ENCODE results near the gene AK4.

Gene AK4

DNA sequence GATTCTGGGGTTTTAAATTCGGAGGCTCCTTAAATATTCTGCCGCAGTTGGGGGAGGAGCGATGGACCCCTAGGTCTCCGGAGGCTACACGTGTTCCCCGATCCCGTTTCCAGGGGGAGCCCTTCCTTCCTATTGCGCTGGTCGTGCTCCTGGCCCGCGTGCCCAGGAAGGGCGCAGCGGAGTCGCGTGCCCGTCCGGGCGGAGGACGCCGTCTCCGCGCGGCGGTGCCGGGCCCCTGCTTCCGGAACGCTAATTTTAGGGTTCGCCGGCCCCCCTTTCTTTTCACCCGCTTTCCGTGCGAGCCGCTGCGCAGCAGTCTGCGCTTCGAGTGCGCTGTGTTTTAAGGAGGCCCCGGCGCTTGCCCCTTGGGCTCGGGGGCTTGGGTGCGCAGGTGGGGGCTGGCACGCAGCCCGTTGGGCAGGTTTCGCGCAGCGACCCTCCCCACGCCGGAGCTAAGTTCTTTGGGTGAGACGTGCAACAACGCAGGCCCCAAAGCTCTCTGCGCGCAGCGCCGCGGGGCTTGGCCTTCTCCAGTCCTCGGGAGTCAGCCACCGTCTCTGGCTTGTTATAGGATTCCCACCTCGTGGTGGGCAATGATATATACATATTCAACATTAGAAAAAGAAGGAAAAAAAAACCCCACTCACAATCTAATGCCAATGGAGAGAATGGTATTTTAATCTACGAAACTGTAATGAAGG, 117.8 kb downstream of the AK4 start (continued):
- TF ChIP-seq, protein P1, sequence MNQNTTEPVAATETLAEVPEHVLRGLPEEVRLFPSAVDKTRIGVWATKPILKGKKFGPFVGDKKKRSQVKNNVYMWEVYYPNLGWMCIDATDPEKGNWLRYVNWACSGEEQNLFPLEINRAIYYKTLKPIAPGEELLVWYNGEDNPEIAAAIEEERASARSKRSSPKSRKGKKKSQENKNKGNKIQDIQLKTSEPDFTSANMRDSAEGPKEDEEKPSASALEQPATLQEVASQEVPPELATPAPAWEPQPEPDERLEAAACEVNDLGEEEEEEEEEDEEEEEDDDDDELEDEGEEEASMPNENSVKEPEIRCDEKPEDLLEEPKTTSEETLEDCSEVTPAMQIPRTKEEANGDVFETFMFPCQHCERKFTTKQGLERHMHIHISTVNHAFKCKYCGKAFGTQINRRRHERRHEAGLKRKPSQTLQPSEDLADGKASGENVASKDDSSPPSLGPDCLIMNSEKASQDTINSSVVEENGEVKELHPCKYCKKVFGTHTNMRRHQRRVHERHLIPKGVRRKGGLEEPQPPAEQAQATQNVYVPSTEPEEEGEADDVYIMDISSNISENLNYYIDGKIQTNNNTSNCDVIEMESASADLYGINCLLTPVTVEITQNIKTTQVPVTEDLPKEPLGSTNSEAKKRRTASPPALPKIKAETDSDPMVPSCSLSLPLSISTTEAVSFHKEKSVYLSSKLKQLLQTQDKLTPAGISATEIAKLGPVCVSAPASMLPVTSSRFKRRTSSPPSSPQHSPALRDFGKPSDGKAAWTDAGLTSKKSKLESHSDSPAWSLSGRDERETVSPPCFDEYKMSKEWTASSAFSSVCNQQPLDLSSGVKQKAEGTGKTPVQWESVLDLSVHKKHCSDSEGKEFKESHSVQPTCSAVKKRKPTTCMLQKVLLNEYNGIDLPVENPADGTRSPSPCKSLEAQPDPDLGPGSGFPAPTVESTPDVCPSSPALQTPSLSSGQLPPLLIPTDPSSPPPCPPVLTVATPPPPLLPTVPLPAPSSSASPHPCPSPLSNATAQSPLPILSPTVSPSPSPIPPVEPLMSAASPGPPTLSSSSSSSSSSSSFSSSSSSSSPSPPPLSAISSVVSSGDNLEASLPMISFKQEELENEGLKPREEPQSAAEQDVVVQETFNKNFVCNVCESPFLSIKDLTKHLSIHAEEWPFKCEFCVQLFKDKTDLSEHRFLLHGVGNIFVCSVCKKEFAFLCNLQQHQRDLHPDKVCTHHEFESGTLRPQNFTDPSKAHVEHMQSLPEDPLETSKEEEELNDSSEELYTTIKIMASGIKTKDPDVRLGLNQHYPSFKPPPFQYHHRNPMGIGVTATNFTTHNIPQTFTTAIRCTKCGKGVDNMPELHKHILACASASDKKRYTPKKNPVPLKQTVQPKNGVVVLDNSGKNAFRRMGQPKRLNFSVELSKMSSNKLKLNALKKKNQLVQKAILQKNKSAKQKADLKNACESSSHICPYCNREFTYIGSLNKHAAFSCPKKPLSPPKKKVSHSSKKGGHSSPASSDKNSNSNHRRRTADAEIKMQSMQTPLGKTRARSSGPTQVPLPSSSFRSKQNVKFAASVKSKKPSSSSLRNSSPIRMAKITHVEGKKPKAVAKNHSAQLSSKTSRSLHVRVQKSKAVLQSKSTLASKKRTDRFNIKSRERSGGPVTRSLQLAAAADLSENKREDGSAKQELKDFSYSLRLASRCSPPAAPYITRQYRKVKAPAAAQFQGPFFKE (tag by site-specific recombination; IDR thresholded peaks at IDR 0.05; ENCODE audit: borderline replicate concordance), result 0 out of 2 replicates have a peak, but pooled peaks have one; percentile 30
- TF ChIP-seq, protein P2, sequence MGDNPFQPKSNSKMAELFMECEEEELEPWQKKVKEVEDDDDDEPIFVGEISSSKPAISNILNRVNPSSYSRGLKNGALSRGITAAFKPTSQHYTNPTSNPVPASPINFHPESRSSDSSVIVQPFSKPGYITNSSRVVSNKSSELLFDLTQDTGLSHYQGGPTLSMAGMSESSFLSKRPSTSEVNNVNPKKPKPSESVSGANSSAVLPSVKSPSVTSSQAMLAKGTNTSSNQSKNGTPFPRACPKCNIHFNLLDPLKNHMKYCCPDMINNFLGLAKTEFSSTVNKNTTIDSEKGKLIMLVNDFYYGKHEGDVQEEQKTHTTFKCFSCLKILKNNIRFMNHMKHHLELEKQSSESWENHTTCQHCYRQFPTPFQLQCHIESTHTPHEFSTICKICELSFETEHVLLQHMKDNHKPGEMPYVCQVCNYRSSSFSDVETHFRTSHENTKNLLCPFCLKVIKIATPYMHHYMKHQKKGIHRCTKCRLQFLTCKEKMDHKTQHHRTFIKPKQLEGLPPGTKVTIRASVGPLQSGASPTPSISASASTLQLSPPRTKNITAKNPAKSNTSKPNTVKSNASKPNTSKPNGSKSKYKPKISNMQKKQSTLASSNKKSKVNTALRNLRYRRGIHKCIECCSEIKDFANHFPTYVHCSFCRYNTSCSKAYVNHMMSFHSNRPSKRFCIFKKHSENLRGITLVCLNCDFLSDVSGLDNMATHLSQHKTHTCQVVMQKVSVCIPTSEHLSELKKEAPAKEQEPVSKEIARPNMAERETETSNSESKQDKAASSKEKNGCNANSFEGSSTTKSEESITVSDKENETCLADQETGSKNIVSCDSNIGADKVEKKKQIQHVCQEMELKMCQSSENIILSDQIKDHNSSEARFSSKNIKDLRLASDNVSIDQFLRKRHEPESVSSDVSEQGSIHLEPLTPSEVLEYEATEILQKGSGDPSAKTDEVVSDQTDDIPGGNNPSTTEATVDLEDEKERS (tag by site-specific recombination; IDR thresholded peaks at IDR 0.05), result no peak
- TF ChIP-seq ZNF776 (tag by site-specific recombination; IDR thresholded peaks at IDR 0.05; ENCODE audit: borderline replicate concordance), result no peak
- TF ChIP-seq, protein P3, sequence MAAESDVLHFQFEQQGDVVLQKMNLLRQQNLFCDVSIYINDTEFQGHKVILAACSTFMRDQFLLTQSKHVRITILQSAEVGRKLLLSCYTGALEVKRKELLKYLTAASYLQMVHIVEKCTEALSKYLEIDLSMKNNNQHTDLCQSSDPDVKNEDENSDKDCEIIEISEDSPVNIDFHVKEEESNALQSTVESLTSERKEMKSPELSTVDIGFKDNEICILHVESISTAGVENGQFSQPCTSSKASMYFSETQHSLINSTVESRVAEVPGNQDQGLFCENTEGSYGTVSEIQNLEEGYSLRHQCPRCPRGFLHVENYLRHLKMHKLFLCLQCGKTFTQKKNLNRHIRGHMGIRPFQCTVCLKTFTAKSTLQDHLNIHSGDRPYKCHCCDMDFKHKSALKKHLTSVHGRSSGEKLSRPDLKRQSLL (tag by site-specific recombination; IDR thresholded peaks at IDR 0.05), result no peak
- TF ChIP-seq, protein P4, sequence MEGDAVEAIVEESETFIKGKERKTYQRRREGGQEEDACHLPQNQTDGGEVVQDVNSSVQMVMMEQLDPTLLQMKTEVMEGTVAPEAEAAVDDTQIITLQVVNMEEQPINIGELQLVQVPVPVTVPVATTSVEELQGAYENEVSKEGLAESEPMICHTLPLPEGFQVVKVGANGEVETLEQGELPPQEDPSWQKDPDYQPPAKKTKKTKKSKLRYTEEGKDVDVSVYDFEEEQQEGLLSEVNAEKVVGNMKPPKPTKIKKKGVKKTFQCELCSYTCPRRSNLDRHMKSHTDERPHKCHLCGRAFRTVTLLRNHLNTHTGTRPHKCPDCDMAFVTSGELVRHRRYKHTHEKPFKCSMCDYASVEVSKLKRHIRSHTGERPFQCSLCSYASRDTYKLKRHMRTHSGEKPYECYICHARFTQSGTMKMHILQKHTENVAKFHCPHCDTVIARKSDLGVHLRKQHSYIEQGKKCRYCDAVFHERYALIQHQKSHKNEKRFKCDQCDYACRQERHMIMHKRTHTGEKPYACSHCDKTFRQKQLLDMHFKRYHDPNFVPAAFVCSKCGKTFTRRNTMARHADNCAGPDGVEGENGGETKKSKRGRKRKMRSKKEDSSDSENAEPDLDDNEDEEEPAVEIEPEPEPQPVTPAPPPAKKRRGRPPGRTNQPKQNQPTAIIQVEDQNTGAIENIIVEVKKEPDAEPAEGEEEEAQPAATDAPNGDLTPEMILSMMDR (tag by site-specific recombination; IDR thresholded peaks at IDR 0.05), result peak; percentile 82
- no peak for TF ChIP-seq KLF10 (tag by site-specific recombination; IDR thresholded peaks at IDR 0.05)
- TF ChIP-seq ZNF23 (tag by site-specific recombination; IDR thresholded peaks at IDR 0.05; ENCODE audit: borderline replicate concordance), result no peak
- TF ChIP-seq RBAK (tag by site-specific recombination; IDR thresholded peaks at IDR 0.05), result no peak
- TF ChIP-seq, protein P5, sequence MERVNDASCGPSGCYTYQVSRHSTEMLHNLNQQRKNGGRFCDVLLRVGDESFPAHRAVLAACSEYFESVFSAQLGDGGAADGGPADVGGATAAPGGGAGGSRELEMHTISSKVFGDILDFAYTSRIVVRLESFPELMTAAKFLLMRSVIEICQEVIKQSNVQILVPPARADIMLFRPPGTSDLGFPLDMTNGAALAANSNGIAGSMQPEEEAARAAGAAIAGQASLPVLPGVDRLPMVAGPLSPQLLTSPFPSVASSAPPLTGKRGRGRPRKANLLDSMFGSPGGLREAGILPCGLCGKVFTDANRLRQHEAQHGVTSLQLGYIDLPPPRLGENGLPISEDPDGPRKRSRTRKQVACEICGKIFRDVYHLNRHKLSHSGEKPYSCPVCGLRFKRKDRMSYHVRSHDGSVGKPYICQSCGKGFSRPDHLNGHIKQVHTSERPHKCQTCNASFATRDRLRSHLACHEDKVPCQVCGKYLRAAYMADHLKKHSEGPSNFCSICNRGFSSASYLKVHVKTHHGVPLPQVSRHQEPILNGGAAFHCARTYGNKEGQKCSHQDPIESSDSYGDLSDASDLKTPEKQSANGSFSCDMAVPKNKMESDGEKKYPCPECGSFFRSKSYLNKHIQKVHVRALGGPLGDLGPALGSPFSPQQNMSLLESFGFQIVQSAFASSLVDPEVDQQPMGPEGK (tag by site-specific recombination; IDR thresholded peaks at IDR 0.05), result peak; percentile 74
- TF ChIP-seq ZNF350 (tag by site-specific recombination; IDR thresholded peaks at IDR 0.05), result no peak
- TF ChIP-seq ZFP69B (tag by site-specific recombination; IDR thresholded peaks at IDR 0.05), result peak; percentile 49; the same call in 1 of the 2 replicates
- no peak for TF ChIP-seq ZSCAN23 (tag by site-specific recombination; IDR thresholded peaks at IDR 0.05)
- peak; percentile 90 for TF ChIP-seq ZXDB (tag by site-specific recombination; IDR thresholded peaks at IDR 0.05)
- peak; percentile 20; the same call in 1 of the 2 replicates for TF ChIP-seq ZNF184 (tag by site-specific recombination; IDR thresholded peaks at IDR 0.05)
- TF ChIP-seq, protein P6, sequence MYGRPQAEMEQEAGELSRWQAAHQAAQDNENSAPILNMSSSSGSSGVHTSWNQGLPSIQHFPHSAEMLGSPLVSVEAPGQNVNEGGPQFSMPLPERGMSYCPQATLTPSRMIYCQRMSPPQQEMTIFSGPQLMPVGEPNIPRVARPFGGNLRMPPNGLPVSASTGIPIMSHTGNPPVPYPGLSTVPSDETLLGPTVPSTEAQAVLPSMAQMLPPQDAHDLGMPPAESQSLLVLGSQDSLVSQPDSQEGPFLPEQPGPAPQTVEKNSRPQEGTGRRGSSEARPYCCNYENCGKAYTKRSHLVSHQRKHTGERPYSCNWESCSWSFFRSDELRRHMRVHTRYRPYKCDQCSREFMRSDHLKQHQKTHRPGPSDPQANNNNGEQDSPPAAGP (tag by site-specific recombination; IDR thresholded peaks at IDR 0.05), result peak; percentile 68; the same call in 1 of the 2 replicates
- TF ChIP-seq SP7 (tag by site-specific recombination; IDR thresholded peaks at IDR 0.05), result peak; percentile 83
- TF ChIP-seq ZNF660 (tag by site-specific recombination; IDR thresholded peaks at IDR 0.05), result 0 out of 2 replicates have a peak, but pooled peaks have one; percentile 29
- TF ChIP-seq ZNF529 (tag by site-specific recombination; IDR thresholded peaks at IDR 0.05; ENCODE audit: insufficient replicate concordance), result no peak
- TF ChIP-seq ZSCAN30 (tag by site-specific recombination; IDR thresholded peaks at IDR 0.05), result peak; percentile 75
- TF ChIP-seq, protein P7, sequence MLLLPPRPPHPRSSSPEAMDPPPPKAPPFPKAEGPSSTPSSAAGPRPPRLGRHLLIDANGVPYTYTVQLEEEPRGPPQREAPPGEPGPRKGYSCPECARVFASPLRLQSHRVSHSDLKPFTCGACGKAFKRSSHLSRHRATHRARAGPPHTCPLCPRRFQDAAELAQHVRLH (tag by site-specific recombination; IDR thresholded peaks at IDR 0.05), result no peak; the same call in 1 of the 2 replicates
- TF ChIP-seq ZFHX2 (tag by site-specific recombination; conservative IDR thresholded peaks at IDR 0.05), result peak; percentile 27; the same call in 1 of the 2 replicates
- TF ChIP-seq ZNF571 (tag by site-specific recombination; IDR thresholded peaks at IDR 0.05), result no peak

All from HEK293 (cell line).